Inflammatory macrophage (primary cell): ENCODE measurements around the gene AK1.
A peak's percentile ranks its signal among the peaks of the same experiment; 100 is the strongest.

Experiments used
- DNase-seq, 2 donors: peaks; one replicate each; pipeline ENCODE4 v3.0.0-alpha.2; 2020 to 2022
- total RNA-seq, 18 experiments: gene quantifications; one replicate each; lab custom pipeline; 2026; ENCODE audit warnings: mixed read lengths in 6 of 18, inconsistent platforms in 2 of 18; lab: John Stamatoyannopoulos, UW

The AK1 gene
- total RNA-seq = 0.40 to 6.4 (median 2.2) reads per million in 18 experiments

DNA sequence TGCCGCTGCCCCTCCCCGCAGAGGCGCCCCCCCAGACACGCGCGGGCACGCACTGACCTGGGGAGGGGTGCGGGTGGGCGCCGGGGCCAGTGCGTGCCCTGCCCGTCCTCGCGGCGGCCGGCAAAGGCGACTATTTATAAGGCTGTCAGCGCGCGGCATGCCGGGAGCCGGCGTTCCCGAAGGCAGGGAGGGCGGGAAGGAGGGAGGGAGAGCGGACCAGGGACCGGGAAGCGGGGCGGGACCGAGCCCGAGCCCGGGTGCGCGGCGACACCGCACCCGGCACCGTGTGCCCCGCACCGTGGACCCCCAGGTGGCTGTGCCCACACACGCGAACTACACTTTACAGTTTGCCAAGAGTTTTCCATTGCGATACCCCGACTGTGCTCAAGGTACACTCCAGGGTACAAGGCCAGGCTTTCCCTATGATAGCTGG lies at the start of gene AK1:
AK1 (minus strand) TSS at position 110 of the 433 bp plus-strand sequence. CDS start 3,058 bp downstream, outside the sequence.
- no peak for DNase-seq

DNA sequence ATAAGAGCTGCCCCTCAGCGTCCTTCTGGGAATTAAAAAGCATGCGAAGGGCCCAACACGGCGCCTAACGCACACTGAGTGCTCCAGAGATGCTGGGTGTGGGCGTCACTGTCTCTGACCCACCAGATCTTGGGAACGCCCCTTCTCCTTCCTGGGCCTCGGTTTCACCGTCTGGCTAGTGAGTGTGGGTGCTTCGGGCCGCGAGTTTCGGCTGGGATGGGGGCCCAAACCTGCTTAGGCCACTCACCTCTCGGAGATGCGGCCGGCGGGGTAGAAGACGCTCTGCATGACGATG lies 49.4 kb upstream of the AK1 start:
- no peak for DNase-seq

- no peak for DNase-seq
Observed at GRCh38 chr9:127925959-127926905, 48.8 kb upstream of the AK1 start.

DNA sequence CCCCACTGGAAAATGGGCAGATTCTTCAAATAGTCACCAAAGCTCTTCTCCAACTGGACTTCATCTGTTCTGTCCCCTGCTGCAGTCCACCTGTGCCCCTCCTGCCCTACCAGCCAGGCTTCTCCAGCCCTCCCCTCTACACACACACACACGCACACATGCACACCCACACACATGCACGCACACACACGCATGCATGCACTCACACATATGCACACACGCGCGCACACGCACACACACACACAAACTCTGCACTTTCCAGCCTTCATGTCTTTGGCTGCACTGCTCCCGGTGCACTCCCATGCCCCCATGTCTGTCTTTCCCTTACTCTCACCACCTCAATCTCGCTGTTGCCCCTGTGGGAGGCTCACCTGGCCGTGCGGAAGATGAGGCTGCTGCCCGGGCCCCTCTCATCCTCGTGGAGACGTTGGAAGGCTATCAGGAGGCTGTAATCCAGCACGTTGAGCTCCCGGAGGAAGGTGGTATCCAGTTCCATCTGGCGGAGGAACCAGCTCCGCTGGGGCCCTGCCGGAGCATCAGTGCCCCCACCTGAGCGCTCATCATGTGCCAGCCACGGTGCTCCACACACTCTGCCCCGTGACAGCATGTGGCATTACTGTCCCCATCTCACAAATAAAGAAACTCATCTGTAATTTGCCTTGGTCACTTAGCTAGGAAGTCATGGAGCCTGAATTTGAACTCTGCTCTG lies 47.4 kb upstream of the AK1 start:
- no peak for DNase-seq

GRCh38 chr9:127923771-127924170 lies 46.3 kb upstream of the AK1 start:
- no peak for DNase-seq

DNA sequence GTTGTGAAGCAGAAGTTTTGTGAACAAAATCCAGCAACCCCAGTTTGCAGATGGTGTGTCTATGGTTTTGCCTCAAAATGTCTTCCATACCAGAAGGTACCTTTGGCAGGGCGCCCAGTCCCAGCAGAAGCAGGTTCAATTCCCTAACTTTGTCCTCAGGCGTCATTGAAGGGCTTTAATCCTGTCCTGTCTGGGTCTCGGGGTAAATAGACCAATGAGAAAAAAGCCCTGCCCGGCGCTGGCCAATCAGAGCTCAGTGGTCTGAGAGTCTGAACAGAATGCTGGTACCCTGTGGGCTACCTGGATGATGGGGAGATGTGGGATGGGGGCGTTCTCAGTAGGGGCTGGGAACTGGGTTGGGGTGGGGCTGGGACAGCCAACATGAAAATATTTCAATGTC lies 45.6 kb upstream of the AK1 start:
- no peak for DNase-seq

GRCh38 chr9:127921557-127922120 lies 44.2 kb upstream of the AK1 start:
- peak; percentile 51 to 61 for DNase-seq

DNA sequence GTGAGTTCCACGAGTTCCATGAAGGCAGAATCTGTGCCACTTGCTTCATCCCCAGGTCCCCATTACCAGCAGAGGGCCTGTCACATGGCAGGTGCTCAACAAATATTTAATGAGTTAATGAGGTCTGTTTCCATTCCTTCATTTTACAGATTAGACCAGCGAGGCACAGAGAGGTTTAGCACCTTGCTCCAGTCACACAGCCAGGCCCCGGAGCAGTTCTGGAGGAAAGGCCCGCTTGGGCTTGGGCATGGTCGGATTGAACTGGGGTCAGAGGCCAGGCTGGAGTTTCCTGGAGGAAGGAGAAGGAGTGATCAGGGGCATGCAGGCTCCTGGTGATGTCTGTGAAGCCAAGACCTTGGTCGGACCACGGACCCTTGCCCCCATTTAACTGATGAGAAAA lies 43.3 kb upstream of the AK1 start:
- DNase-seq = no peak

GRCh38 chr9:127919253-127919815 lies 41.9 kb upstream of the AK1 start:
- peak; percentile 88 to 98 for DNase-seq

DNA sequence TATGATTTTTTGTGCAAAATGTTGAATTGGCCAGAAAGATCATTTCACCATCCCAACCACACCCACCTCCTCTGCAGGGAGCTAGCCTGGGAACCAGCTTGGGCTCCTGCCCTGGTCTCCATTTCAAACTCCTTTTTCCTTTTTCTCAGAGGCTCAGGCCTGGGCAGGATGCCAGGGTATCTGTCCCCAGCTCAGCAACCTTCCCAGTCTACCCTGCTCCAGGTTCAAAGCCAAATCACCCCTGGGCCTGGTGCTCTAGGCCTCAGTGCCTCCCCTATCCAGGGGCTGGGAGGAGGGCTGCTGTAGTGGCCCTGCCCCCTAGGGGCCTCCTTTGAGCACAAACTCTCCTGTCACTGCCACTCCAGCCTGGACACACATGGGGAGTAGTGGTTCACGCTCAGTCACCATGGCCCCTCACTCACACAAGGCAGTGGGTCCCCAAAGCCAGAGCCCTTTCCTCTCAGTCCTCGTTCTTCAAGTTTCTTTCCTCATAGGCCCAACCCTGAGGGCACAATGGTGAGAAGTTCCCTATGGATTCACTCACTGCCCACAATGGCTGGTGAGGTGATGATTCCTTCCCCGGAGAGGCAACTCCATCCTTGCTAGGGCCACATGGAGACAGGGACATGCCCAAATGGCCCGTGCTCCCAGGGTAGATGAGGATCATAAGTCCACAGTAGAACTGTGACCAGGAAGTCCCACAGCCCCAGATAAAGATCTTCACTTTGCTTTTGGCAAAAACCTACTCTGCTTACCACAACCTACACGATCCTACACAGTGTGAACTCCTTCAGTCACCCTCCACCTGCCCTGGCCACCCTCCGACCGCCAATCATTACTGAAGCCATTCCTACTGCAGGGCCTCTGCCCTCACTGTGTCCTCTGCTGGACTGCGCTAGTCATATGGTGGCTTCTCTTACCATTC lies 41.0 kb upstream of the AK1 start:
- peak in 1 of 2 donors; percentile 51 for DNase-seq

GRCh38 chr9:127917603-127918002 lies 40.1 kb upstream of the AK1 start:
- DNase-seq = peak in 1 of 2 donors; percentile 56

- DNase-seq = peak; percentile 94 to 97
Observed at GRCh38 chr9:127916720-127917581, 39.5 kb upstream of the AK1 start, which contains the start of gene ST6GALNAC4. ST6GALNAC4 (minus strand) TSS chr9:127917041; CDS start chr9:127916419, 622 bp downstream.

DNA sequence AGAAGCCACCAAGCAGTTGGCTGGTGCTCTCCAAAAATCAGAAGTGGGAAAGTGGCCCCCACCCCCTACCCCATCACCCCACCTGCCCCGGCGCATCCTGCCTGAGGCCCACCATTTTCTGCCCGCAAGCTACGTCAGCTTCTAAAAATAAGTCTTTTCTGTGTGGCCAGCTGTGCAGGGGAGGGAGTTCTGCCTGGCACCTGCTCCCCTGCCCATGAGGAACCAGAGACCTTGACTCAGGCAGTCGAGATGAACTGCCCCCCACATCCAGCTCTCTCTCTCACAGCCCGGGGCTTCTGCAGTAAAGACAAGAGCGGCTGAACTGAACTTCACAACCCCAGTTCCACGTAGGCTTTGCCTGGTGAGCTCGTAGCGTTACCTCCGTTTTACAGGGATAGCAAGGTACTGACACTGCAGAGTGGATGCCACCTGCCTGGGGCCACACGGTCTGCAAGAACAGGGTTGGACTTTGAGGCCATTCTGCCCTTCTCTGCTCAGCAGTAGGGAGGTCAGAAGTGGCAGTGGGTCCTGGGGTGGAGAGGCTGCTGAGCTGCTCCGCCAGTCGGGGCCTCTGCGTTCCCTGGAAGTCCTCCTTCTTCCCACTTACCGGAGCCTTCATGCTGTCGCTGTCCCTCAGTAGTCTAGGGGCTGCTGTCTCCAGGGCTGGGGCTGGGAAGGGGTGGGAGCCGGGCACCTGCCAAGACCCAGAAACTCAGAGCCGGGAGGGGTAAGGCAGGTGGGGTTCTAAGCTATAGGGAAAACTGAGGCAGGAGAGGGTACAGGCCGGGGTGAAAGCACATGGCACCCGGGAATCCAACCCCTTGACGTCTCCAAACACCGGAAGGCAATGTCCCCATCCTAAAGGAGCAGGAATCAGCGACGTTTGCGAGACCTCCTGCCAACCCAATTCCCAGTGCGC lies 38.6 kb upstream of the AK1 start:
- DNase-seq = no peak

- DNase-seq = peak in 1 of 2 donors; percentile 19
Observed at GRCh38 chr9:127915325-127915752, 37.9 kb upstream of the AK1 start.

GRCh38 chr9:127913682-127914081 lies 36.2 kb upstream of the AK1 start:
- no peak for DNase-seq

- DNase-seq = peak in 1 of 2 donors; percentile 6
Observed at GRCh38 chr9:127912882-127913281, 35.4 kb upstream of the AK1 start.

DNA sequence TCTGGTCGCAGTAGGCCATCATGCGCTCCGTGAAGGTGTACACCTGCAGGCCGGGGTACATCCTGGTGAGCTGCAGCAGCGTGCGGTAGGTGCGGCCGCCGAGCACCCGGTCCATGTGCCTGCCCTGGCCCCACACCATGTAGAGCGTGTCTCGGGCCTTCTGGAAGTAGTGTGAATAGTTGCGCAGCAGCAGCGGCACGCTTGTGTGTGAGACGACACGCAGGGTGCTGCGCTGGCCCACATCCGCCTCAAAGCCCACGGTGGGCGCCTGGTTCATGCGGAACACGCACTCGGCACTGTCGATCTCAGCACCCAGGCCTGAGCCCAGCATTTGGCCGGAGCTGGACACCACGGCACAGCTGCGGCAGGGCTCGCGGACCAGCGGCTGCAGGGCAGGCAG lies 34.8 kb upstream of the AK1 start:
- DNase-seq = no peak

DNA sequence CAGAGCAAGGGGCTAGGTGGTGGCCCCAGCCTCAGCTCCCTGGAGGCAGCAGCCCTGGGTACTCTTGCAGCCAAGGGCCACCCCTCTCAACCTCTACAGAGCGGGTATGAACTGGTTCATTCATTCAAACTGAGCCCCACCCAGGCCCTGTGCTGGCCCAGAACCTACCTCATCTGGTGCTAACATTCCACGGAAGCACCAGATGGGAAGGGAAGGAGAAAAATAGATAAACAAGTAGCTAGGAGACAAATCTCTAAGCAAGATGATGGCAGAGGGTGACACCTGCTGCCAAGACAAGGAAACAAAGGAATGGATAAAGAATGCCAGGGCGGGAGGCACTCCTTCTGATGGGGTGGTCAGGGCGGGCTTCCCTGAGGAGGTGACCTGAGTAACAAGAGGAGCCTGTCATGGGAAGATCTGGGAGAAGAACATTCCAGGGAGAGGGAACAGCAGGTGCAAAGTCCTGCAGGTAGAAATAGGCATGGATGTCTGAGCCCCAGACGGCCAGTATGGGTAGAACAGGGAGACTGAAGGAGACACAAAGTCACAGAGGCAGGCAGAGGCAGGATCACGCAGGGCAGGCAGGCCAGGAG lies 33.2 kb upstream of the AK1 start:
- peak in 1 of 2 donors; percentile 14 for DNase-seq

GRCh38 chr9:127909839-127910273 lies 32.4 kb upstream of the AK1 start:
- no peak for DNase-seq
